Activated gamma-delta T cell treated with anti-CD3 and anti-CD28 coated beads, Interleukin-2, amount 50 U/mL, for 16 hours (primary cell): Measurements from ENCODE around the gene PDLIM7.

ENCODE experiments used
- DNase-seq: peaks from one replicate; pipeline ENCODE4 v3.0.0-alpha.2; 2020; ENCODE audit warnings: low read depth

PDLIM7 gene

GRCh38 chr5:177473443-177474001 is 23.9 kb downstream of the PDLIM7 start, which contains the start of gene DBN1:
DBN1 (minus strand) TSS chr5:177473634; CDS start chr5:177473521, 113 bp downstream.
- DNase-seq: no peak

GRCh38 chr5:177472460-177473442 is 24.7 kb downstream of the PDLIM7 start:
- peak; percentile 71 for DNase-seq

GRCh38 chr5:177471610-177472356 is 25.6 kb downstream of the PDLIM7 start:
- peak; percentile 60 for DNase-seq

- no peak for DNase-seq
Measured at GRCh38 chr5:177470759-177471536, 26.5 kb downstream of the PDLIM7 start.

GRCh38 chr5:177469750-177470525 is 27.5 kb downstream of the PDLIM7 start:
- no peak for DNase-seq

GRCh38 chr5:177468685-177469628 is 28.4 kb downstream of the PDLIM7 start:
- no peak for DNase-seq

GRCh38 chr5:177468329-177468684 is 29.1 kb downstream of the PDLIM7 start:
- no peak for DNase-seq

GRCh38 chr5:177467436-177467835 is 30.0 kb downstream of the PDLIM7 start:
- DNase-seq: no peak

GRCh38 chr5:177466861-177467260 is 30.5 kb downstream of the PDLIM7 start:
- no peak for DNase-seq

- DNase-seq: no peak
Measured at GRCh38 chr5:177465044-177465443, 32.4 kb downstream of the PDLIM7 start.

GRCh38 chr5:177462021-177462670 is 35.3 kb downstream of the PDLIM7 start:
- DNase-seq: no peak

GRCh38 chr5:177459819-177460628 is 37.4 kb downstream of the PDLIM7 start:
- DNase-seq: no peak

- DNase-seq: no peak
Measured at GRCh38 chr5:177459357-177459756, 38.0 kb downstream of the PDLIM7 start.

- DNase-seq: no peak
Measured at GRCh38 chr5:177458912-177459350, 38.5 kb downstream of the PDLIM7 start.

- no peak for DNase-seq
Measured at GRCh38 chr5:177457852-177458681, 39.3 kb downstream of the PDLIM7 start.

- no peak for DNase-seq
Measured at GRCh38 chr5:177456976-177457851, 40.2 kb downstream of the PDLIM7 start.

- no peak for DNase-seq
Measured at GRCh38 chr5:177456591-177456964, 40.8 kb downstream of the PDLIM7 start.
